OCI-LY7 (cell line): ENCODE results near the gene ARHGAP31. TPM values are rescaled to one million over a fixed set of nuclear protein-coding genes. Genes with fewer than 3 reads are reported as not detected.

Experiments used
- BruUV-seq: library from RNA; stranded (reverse); fragments of 400-500 nt; replicated peaks from 2 replicates; lab custom pipeline; 2021; lab: Mats Ljungman, UMichigan
- CTCF ChIA-PET: fragments of 300-600 bp; sonication (Branson Sonifier 250); formaldehyde crosslinking; loops from one replicate; lab custom pipeline; 2022; ENCODE audit warnings: antibody characterized with exemption; ENCODE audit not compliant: unreplicated experiment; lab: Charles Lee
- POLR2A ChIA-PET: fragments of 300-600 bp; sonication (Branson Sonifier 250); formaldehyde crosslinking; loops from one replicate; lab custom pipeline; 2022; ENCODE audit warnings: antibody characterized with exemption; lab: Charles Lee
- DNase-seq: peaks from one replicate; pipeline ENCODE4 v3.0.0-alpha.2; 2015; ENCODE audit warnings: low spot score
- H2AFZ ChIP-seq: fragments of 200-600 bp; sonication (generic), shearing (Covaris generic); 2 replicates; pipeline ENCODE4 v1.6.1; 2014; ENCODE audit warnings: mild to moderate bottlenecking, antibody characterized with exemption, low read length, moderate library complexity
- H3K27ac ChIP-seq: fragments of 200-600 bp; sonication (generic); 2 replicates; pipeline ENCODE4 v1.5.1; 2014; ENCODE audit warnings: mixed run types, low read depth, mild to moderate bottlenecking, moderate library complexity, low read length, inconsistent platforms; ENCODE audit not compliant: poor library complexity, severe bottlenecking
- H3K36me3 ChIP-seq: fragments of 200-600 bp; sonication (generic); 2 replicates; pipeline ENCODE4 v1.6.1; 2014; ENCODE audit warnings: mild to moderate bottlenecking, antibody characterized with exemption, low read length, moderate library complexity, mixed read lengths; ENCODE audit not compliant: insufficient read depth
- H3K4me1 ChIP-seq: fragments of 200-600 bp; sonication (generic); 2 replicates; pipeline ENCODE4 v1.5.1; 2014; ENCODE audit warnings: mild to moderate bottlenecking, low read length; ENCODE audit not compliant: insufficient read depth, poor library complexity, severe bottlenecking
- H3K4me2 ChIP-seq: fragments of 200-600 bp; sonication (generic); 2 replicates; pipeline ENCODE4 v1.6.1; 2014; ENCODE audit warnings: mild to moderate bottlenecking, low read length
- H3K4me3 ChIP-seq: fragments of 200-600 bp; sonication (generic); 2 replicates; pipeline ENCODE4 v1.5.1; 2014; ENCODE audit warnings: mild to moderate bottlenecking, low read depth, low read length; ENCODE audit not compliant: poor library complexity, severe bottlenecking
- H3K79me2 ChIP-seq: fragments of 200-600 bp; sonication (generic); 2 replicates; pipeline ENCODE4 v1.6.1; 2016; ENCODE audit warnings: low read depth, mild to moderate bottlenecking, low read length, moderate library complexity, mixed read lengths; ENCODE audit not compliant: insufficient read depth
- H3K9me2 ChIP-seq: fragments of 200-600 bp; sonication (generic); 2 replicates; pipeline ENCODE4 v1.6.1; 2016; ENCODE audit warnings: mild to moderate bottlenecking, low read length, mixed read lengths; ENCODE audit not compliant: insufficient read depth
- H3K9me3 ChIP-seq: fragments of 200-600 bp; sonication (generic); 2 replicates; pipeline ENCODE4 v1.6.1; 2014; ENCODE audit warnings: mild to moderate bottlenecking, mixed run types, low read length, mixed read lengths
- H4K20me1 ChIP-seq: fragments of 200-600 bp; sonication (generic); 2 replicates; pipeline ENCODE4 v1.6.1; 2014; ENCODE audit warnings: mild to moderate bottlenecking, antibody characterized with exemption, low read length, moderate library complexity, mixed read lengths; ENCODE audit not compliant: insufficient read depth
- EZH2phosphoT487 ChIP-seq: fragments of 200-600 bp; sonication (generic); IDR thresholded peaks from 2 replicates; pipeline ENCODE4 v1.6.1; 2018; ENCODE audit warnings: low read depth, borderline replicate concordance, mild to moderate bottlenecking, mixed run types, antibody characterized with exemption, low read length, moderate library complexity, mixed read lengths
- intact Hi-C: fragments of 100-400 bp; cut with micrococcal nuclease; formaldehyde crosslinking; loops from one replicate; pipeline ENCODE4 v1.10.0; 2022; ENCODE audit not compliant: unreplicated experiment
- total RNA-seq, 2 experiments: library from RNA; depleted of rRNA in 1 of 2; stranded (reverse); fragments of >200 nt in 1 of 2; shearing (Covaris generic) in 1 of 2; gene quantifications; 2 replicates each; pipeline ENCODE4 v1.2.3, GENCODE V29; 2014 to 2022
- TF ChIP-seq, protein P1 (sequence below): fragments of 200-600 bp; sonication (generic); conservative IDR thresholded peaks from 2 replicates; pipeline ENCODE4 v1.5.1; 2014; ENCODE audit warnings: mild to moderate bottlenecking, antibody characterized with exemption, low read length, moderate library complexity, mixed read lengths

ARHGAP31 gene
- total RNA-seq, 2 experiments from 2014 or later = 2.8 to 4.1 TPM

- intact Hi-C loops = no loop called here
- CTCF ChIA-PET = no interaction called here
- Histone ChIP-seq H3K4me3 (no peak overlapping the region), H3K79me2 (no peaks in the 10 kb centered on the region), H3K9me2 (no peaks in the 10 kb centered on the region), H2AFZ (no peak overlapping the region), H3K9me3 (no peaks in the 10 kb centered on the region), H3K4me1 (no peaks in the 10 kb centered on the region), H3K4me2 (no peak overlapping the region), H3K27ac (no peak overlapping the region), H3K36me3 (no peaks in the 10 kb centered on the region), H4K20me1 (no peaks in the 10 kb centered on the region)
- TF ChIP-seq EZH2phosphoT487 = no peak
- TF ChIP-seq, protein P1, sequence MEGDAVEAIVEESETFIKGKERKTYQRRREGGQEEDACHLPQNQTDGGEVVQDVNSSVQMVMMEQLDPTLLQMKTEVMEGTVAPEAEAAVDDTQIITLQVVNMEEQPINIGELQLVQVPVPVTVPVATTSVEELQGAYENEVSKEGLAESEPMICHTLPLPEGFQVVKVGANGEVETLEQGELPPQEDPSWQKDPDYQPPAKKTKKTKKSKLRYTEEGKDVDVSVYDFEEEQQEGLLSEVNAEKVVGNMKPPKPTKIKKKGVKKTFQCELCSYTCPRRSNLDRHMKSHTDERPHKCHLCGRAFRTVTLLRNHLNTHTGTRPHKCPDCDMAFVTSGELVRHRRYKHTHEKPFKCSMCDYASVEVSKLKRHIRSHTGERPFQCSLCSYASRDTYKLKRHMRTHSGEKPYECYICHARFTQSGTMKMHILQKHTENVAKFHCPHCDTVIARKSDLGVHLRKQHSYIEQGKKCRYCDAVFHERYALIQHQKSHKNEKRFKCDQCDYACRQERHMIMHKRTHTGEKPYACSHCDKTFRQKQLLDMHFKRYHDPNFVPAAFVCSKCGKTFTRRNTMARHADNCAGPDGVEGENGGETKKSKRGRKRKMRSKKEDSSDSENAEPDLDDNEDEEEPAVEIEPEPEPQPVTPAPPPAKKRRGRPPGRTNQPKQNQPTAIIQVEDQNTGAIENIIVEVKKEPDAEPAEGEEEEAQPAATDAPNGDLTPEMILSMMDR = no peak
- POLR2A ChIA-PET = interaction anchor here (1.3 kb wide), 1 partner anchor 14 kb away, joined by 3 read pairs; no protein-coding TSS in a partner anchor
- no TSS peak for BruUV-seq
- DNase-seq = no peak
Observed at GRCh38 chr3:119315600-119316312, 21.6 kb downstream of the ARHGAP31 start.

DNA sequence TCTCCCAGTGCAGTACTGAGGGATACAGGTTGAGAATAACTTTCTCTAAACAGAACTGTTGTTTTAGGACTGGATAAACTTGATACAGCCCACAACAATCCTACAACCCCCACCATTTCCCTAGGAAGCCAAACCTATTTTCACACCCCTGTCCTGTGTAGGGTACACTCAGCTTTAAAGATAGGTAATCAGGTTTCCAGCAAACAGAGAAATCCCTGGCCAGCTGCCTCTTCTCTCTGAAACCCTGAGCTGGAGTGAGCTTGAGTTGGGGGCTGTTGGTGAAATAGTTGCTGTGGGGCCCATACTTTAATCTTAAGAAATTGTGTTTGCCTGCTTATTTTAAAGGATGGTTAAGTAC, 22.1 kb downstream of the ARHGAP31 start:
- no peaks in the 10 kb centered on the region for H3K9me3 ChIP-seq
- TF ChIP-seq, protein P1 = no peak
- TF ChIP-seq EZH2phosphoT487 = no peak
- no peak overlapping the region for H3K27ac ChIP-seq
- no peaks in the 10 kb centered on the region for H4K20me1 ChIP-seq
- H3K9me2 ChIP-seq = no peaks in the 10 kb centered on the region
- H3K4me3 ChIP-seq = no peak overlapping the region
- no peak for DNase-seq
- intact Hi-C loops = no loop called here
- CTCF ChIA-PET = no interaction called here
- no peak overlapping the region for H3K4me2 ChIP-seq
- H2AFZ ChIP-seq = no peak overlapping the region
- no peaks in the 10 kb centered on the region for H3K79me2 ChIP-seq
- POLR2A ChIA-PET = interaction anchor here (1.3 kb wide), 1 partner anchor 14 kb away, joined by 3 read pairs; no protein-coding TSS in a partner anchor
- H3K36me3 ChIP-seq = no peaks in the 10 kb centered on the region
- H3K4me1 ChIP-seq = no peaks in the 10 kb centered on the region
- BruUV-seq = no TSS peak

- CTCF ChIA-PET = no interaction called here
- Histone ChIP-seq H3K9me3 (no peaks in the 10 kb centered on the region), H3K4me2 (no peak overlapping the region), H3K4me3 (no peak overlapping the region), H3K9me2 (no peaks in the 10 kb centered on the region), H4K20me1 (no peaks in the 10 kb centered on the region), H3K36me3 (no peaks in the 10 kb centered on the region), H3K79me2 (no peaks in the 10 kb centered on the region), H3K4me1 (peaks cover 15% of the 10 kb centered on the region), H2AFZ (no peak overlapping the region), H3K27ac (no peak overlapping the region)
- intact Hi-C loops = no loop called here
- POLR2A ChIA-PET = interaction anchor here (0.7 to 1.0 kb wide), 4 partner anchors 28 to 72 kb away, joined by 3 read pairs; no protein-coding TSS in a partner anchor
- no peak for DNase-seq
- BruUV-seq = no TSS peak
- TF ChIP-seq, protein P1 = no peak
- no peak for TF ChIP-seq EZH2phosphoT487
Observed at GRCh38 chr3:119318876-119319275, 24.7 kb downstream of the ARHGAP31 start.
